Raji (cell line): ENCODE results near the gene CALHM1.

Experiments used
- POLR2A ChIP-seq: IDR thresholded peaks from 2 replicates; pipeline ENCODE4 v1.6.1; 2011; ENCODE audit warnings: low read depth, low read length, control low read depth; ENCODE audit not compliant: insufficient read depth

CALHM1 gene

GRCh38 chr10:103466734-103467133 lies 8.0 kb upstream of the CALHM1 start:
- TF ChIP-seq POLR2A: no peak

- no peak for TF ChIP-seq POLR2A
Measured at GRCh38 chr10:103465411-103466179, 6.9 kb upstream of the CALHM1 start.

- no peak for TF ChIP-seq POLR2A
Measured at GRCh38 chr10:103463499-103463898, 4.8 kb upstream of the CALHM1 start.

GRCh38 chr10:103459615-103460014 lies 915 bp upstream of the CALHM1 start:
- TF ChIP-seq POLR2A: no peak

- TF ChIP-seq POLR2A: no peak
Measured at GRCh38 chr10:103457896-103458583, 660 bp downstream of the CALHM1 start.

- no peak for TF ChIP-seq POLR2A
Measured at GRCh38 chr10:103457176-103457712, 1.5 kb downstream of the CALHM1 start.

GRCh38 chr10:103456074-103456660 lies 2.5 kb downstream of the CALHM1 start:
- no peak for TF ChIP-seq POLR2A

GRCh38 chr10:103455235-103455634 lies 3.5 kb downstream of the CALHM1 start:
- no peak for TF ChIP-seq POLR2A

GRCh38 chr10:103454026-103454425 lies 4.7 kb downstream of the CALHM1 start:
- TF ChIP-seq POLR2A: no peak

GRCh38 chr10:103452506-103453230 lies 6.0 kb downstream of the CALHM1 start:
- no peak for TF ChIP-seq POLR2A

GRCh38 chr10:103451831-103452505 lies 6.7 kb downstream of the CALHM1 start, which contains the start of gene CALHM2:
Gene CALHM2 (minus strand): TSS chr10:103452370. CDS start chr10:103449941, 2,429 bp downstream.
- peak; percentile 44; the same call in 1 of the 2 replicates for TF ChIP-seq POLR2A

- no peak for TF ChIP-seq POLR2A
Measured at GRCh38 chr10:103451091-103451813, 7.4 kb downstream of the CALHM1 start.

GRCh38 chr10:103450201-103450695 lies 8.5 kb downstream of the CALHM1 start:
- no peak for TF ChIP-seq POLR2A
